Neuron (in vitro differentiated cells): ENCODE results near the gene BTBD16.

Source experiments
- H2AFZ ChIP-seq: one replicate; pipeline ENCODE4 v1.6.1; 2013; ENCODE audit warnings: low read depth, mild to moderate bottlenecking, inconsistent platforms, low read length, moderate library complexity
- H3K27me3 ChIP-seq: one replicate; pipeline ENCODE4 v1.6.1; 2013; ENCODE audit warnings: low read length; ENCODE audit not compliant: insufficient read depth
- H3K36me3 ChIP-seq: one replicate; pipeline ENCODE4 v1.6.1; 2013; ENCODE audit warnings: low read length; ENCODE audit not compliant: insufficient read depth
- H3K4me1 ChIP-seq: one replicate; pipeline ENCODE4 v1.6.1; 2013; ENCODE audit warnings: low read length; ENCODE audit not compliant: insufficient read depth
- H3K4me3 ChIP-seq: 2 replicates; pipeline ENCODE4 v1.5.1; 2013; ENCODE audit warnings: mild to moderate bottlenecking, low read length, moderate library complexity
- H3K9me3 ChIP-seq: one replicate; pipeline ENCODE4 v1.6.1; 2013; ENCODE audit warnings: low read length

Gene BTBD16

DNA sequence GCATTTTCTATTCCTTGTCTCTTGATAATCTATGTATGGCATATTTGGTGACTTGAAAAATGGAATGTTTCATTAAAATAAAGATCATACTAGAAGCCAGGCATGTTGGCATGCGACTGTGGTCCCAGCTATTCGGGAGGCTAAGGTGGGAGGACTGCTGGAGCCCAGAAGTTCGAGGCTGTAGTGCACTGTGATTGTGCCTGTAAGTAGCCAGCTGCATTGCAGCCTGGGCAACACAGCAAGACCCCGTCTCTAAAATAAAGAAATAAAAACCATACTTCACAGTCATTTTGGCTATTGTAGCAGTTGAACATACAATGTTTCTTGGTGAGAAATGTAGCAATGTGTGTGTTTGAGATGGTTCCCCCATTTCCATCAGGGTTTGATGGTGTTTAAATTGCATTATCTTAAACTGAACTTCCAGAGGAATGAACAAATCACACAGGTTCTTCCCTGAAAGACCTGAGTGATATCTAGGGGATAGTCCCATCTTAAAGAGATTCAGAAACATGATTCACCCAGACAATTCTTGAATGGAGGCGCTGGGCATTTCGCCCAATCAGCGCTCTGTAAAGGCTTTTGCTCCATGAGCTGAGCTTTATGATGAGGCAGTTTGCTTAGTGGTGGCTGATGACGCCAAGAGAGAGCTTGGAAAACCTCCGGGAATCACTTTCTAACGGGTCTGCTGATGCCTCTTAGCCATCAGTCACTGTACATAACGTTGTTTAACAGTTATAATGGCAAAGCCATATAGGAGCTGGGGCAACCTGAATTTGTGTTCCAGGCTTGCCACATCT is 19.4 kb upstream of the BTBD16 start:
- H2AFZ ChIP-seq, result no peak overlapping the region
- H3K9me3 ChIP-seq, result no peaks in the 10 kb centered on the region
- peaks cover 78% of the 10 kb centered on the region for H3K36me3 ChIP-seq

DNA sequence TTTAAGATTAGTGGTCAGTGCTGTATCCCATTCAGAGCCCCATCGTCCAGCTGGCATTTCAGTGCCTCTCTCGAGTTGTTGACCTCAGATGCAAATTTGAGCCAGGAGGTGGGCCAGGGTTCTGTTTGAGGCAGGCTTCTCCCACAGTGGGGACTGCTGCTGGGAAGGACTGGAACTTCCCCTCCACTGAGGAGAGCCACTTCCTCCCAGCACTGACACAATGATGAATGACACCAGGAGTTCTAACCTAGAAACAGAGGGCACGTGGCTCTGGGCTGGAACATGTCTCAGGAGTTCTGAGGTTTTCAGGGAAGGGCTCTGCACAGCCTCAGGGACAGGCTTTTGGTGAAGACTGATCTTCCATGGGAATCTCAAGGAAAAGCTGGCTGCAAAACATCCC is 18.3 kb upstream of the BTBD16 start:
- H3K27me3 ChIP-seq, result no peaks in the 10 kb centered on the region
- peaks cover 74% of the 10 kb centered on the region for H3K36me3 ChIP-seq
- no peaks in the 10 kb centered on the region for H3K9me3 ChIP-seq
- H3K4me1 ChIP-seq, result no peaks in the 10 kb centered on the region
- H3K4me3 ChIP-seq, result no peak overlapping the region
- no peak overlapping the region for H2AFZ ChIP-seq

More for the DNA sequence above, 19.4 kb upstream of the BTBD16 start:
- Histone ChIP-seq H3K4me3 (no peak overlapping the region), H3K27me3 (no peaks in the 10 kb centered on the region), H3K4me1 (no peaks in the 10 kb centered on the region)

DNA sequence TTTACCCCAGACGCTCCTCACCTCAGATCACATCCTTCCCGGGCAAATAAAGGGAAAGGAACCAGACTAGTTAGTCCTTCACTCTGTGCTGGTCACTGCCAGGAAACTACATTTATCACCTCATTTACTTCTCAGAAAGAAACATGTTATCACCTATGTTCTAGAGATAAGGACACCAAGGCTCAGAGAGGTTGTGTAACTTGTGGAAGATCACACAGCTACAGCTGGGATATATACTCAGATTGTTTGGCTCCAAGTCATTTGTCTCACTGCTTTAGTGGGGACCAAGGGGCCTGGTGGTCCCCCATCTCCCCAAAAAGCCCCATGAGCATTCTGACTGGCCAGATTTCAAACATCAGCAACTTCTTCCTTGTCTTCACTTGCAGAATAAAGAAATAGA is 17.5 kb upstream of the BTBD16 start:
- Histone ChIP-seq H3K4me1 (no peaks in the 10 kb centered on the region), H3K36me3 (peaks cover 67% of the 10 kb centered on the region), H3K9me3 (no peaks in the 10 kb centered on the region), H3K4me3 (no peak overlapping the region), H2AFZ (no peak overlapping the region), H3K27me3 (no peaks in the 10 kb centered on the region)

DNA sequence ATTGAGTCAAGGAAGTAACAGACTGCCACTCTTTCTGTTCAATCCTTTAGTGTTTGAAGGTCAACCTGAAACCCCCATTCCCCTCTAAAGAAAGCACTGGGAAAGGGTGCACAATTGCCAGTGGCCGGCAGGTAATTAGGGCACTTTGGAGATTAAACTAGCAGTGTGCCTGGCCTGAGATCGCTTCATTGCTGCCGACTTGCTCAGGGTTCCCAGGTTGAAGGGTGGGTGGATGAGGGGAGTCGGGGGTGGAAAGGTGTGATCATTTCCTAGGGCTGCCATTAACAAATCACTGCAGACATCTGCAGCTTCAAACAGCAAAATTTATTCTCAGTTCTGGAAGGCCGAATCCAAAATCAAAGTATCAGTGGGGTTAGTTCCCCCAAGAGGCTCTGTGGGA is 16.3 kb upstream of the BTBD16 start:
- H3K36me3 ChIP-seq, result peaks cover 55% of the 10 kb centered on the region

DNA sequence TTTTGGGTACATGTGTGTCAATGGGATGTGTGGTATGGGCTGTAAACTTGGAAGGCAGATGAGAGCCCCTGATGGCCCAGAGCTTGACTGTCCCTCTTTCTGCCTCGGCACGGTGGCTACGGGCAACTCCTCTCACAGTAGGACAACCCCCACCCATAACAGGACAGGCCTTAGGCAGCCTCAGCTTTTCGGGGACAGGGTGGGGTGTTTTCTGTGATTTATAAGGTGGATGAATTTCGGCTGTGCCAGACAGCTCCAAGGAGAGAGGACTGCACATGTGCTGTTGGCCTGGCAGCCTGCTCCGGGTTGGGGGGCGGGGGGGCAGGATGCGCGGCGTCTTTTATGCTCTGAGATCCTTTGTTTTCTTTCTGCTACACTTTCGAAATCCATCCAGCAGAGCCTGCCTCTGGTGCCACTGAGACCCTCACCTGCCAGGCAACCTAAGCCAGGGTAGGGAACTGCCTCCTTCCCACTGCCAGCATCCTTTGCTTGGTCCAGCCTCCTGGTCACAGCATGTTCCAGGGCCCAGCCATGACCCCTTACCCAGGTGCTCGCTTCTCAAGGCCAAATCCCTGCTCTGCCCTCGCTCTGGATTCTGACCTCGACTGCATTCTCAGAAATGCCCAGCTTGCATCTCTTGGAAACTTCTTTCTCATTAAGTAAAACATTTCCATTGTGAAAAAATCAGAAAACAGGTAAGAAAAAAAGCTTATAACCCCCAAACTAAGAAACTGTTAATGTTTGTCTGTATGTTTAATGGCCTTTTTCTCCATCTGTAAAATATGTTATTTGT is 15.4 kb upstream of the BTBD16 start:
- Histone ChIP-seq H2AFZ (no peak overlapping the region), H3K4me3 (no peak overlapping the region), H3K27me3 (no peaks in the 10 kb centered on the region), H3K36me3 (peaks cover 51% of the 10 kb centered on the region), H3K4me1 (no peaks in the 10 kb centered on the region), H3K9me3 (no peaks in the 10 kb centered on the region)

More for the DNA sequence above, 16.3 kb upstream of the BTBD16 start:
- Histone ChIP-seq H3K4me3 (no peak overlapping the region), H3K27me3 (no peaks in the 10 kb centered on the region), H2AFZ (no peak overlapping the region), H3K4me1 (no peaks in the 10 kb centered on the region), H3K9me3 (no peaks in the 10 kb centered on the region)

DNA sequence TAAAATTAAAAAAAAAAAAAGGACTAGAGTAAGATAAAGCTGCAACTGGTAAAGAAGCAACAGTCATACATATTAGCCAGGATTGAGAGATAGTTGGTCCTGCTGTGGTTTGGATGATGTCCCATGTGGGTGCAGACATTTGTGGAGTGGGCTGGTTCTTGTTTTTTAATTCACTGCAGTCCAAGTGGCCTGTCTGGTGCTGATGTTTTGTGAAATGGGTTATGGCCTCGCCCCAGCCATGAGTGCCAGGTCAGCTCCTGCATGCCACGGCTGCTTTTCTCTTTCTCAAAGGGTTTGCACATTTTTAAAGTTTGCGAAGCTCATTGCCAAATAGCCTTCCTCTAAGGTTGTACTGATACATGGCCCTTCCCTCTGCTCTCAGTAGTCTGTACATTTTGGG is 14.1 kb upstream of the BTBD16 start:
- Histone ChIP-seq H3K4me1 (no peaks in the 10 kb centered on the region), H2AFZ (no peak overlapping the region), H3K27me3 (no peaks in the 10 kb centered on the region), H3K36me3 (peaks cover 42% of the 10 kb centered on the region), H3K9me3 (no peaks in the 10 kb centered on the region), H3K4me3 (no peak overlapping the region)

DNA sequence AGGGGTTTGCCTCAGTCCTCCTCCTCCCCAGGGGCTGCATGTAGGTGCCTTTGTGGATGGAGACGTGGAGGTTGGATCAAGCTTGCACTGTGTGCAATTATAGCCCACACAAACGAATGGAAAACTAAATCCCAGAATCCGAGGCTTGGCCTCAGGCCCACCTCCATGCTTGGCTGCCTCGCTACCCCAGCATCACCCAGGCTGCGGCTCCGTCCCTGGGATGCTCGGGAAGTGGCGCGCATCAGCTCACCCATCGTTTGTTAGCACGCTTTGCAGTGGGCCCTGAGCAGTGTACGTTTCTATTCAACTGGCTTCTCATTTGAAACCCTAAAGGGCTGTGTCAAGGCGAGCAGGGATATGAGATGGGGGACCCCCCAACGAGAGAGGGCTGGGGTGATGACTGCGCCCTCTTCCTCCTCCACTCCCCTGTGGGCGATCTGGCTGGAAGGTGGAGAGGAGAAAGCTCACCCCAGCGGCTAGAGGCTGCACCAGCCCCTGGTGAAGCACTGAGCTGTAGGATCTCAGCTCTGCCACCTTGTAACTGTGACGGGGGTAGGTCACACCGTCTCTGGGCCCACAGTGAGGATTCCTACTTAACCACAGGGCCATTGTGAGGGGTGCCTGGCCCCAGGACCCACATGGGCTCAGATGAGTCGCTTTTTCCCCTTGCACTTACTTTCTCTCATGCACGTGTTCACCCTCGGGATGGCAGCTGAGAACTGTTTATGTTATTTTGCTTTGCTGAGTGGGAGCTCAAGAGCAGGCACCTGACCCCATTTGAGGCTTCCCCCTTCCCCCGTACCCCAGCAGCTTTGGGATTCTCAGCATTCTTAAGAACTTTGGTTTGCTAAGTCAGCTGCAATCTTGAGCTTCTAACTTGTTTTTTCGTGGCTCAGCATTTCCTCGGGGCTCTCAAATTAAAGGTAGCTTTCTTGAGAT is 12.7 kb upstream of the BTBD16 start:
- H3K9me3 ChIP-seq, result no peaks in the 10 kb centered on the region

DNA sequence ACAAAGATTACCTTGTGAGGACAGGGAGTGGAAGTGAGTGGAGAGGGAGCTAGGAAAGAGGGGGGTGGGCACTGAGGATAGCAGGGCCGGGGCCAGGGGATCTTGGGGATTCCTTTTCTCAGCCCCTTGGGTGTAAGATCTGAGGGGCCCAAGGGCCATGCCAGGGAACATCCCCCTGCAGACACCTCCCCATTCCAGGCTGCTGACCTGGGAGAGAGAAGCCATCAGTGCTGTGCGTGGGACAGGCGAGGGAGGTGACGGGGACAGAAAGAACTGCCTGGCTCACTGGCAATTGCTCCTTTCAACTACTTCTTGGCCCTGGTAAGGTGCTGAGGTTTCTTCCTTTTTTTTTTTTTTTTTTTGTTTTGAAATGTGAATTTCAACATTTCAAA is 12.0 kb upstream of the BTBD16 start:
- Histone ChIP-seq H3K9me3 (no peaks in the 10 kb centered on the region), H3K4me1 (no peaks in the 10 kb centered on the region), H3K4me3 (no peak overlapping the region), H3K27me3 (no peaks in the 10 kb centered on the region), H3K36me3 (peaks cover 25% of the 10 kb centered on the region), H2AFZ (no peak overlapping the region)

More for the DNA sequence above, 12.7 kb upstream of the BTBD16 start:
- peaks cover 31% of the 10 kb centered on the region for H3K36me3 ChIP-seq
- no peaks in the 10 kb centered on the region for H3K4me1 ChIP-seq
- no peak overlapping the region for H3K4me3 ChIP-seq
- H3K27me3 ChIP-seq, result no peaks in the 10 kb centered on the region
- no peak overlapping the region for H2AFZ ChIP-seq

DNA sequence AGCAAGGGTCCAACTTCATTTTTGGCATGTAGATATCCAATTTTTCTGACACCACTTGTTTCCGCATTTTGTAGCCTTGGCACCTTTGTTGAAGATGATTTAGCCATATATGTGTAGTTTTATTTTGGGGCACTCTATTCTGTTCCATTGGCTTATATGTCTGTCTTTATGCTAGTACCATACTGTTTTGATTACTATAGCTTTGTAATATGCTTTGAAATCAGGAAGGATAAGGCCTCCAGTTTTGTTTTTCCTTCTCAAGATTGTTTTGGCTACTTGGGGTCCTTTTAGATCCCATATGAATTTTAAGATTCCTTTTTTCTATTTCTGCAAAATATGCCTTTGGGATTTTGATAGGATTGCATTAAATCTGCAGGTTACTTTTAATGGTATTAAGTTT is 9.5 kb upstream of the BTBD16 start:
- Histone ChIP-seq H3K27me3 (no peaks in the 10 kb centered on the region), H3K4me3 (no peak overlapping the region), H3K9me3 (no peaks in the 10 kb centered on the region), H2AFZ (no peak overlapping the region), H3K36me3 (peaks cover 8% of the 10 kb centered on the region), H3K4me1 (peaks cover 3% of the 10 kb centered on the region)

DNA sequence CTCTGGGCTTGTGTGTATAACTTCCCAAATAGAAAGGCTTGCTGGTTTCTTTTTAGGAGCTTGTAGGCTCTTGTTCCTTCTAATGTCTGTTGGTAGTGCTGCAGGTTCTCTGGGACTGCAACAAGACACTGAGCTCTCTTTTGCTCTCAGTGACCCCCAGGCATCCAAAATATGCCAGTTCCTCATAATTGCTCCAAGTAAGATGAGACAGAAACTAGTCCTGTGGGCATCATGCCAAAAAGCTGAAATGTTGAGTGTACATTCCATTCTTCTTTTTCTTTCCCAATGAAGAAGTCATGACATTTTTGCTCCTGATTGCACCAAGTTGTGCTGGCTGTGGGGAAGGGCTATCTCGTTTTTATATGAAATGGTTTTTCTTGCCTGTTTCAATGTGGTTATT is 7.1 kb upstream of the BTBD16 start:
- Histone ChIP-seq H3K27me3 (no peaks in the 10 kb centered on the region), H3K4me3 (no peak overlapping the region), H3K9me3 (no peaks in the 10 kb centered on the region), H3K4me1 (peaks cover 3% of the 10 kb centered on the region), H2AFZ (no peak overlapping the region), H3K36me3 (peaks cover 3% of the 10 kb centered on the region)

DNA sequence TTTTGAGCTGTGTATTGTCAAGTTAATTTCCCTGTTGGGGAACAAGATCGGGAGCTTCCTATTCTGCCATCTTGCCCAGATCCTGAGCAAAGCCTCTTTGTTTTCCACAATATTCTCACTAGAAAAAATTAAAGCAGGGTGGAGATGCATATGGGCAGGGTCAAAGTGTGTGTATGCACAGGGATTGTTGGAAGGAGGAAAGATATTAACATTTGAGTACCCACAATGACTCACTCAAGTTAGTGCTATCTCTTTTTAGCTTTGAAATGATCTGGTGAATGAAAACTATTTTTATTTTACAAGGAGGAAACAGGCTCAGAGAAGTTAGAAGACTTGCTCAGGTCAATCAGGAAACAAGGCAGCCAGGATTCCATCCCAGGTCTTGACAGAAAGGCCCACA is 6.7 kb upstream of the BTBD16 start:
- Histone ChIP-seq H2AFZ (no peak overlapping the region), H3K36me3 (peaks cover 3% of the 10 kb centered on the region), H3K9me3 (no peaks in the 10 kb centered on the region), H3K27me3 (no peaks in the 10 kb centered on the region), H3K4me1 (peaks cover 3% of the 10 kb centered on the region), H3K4me3 (no peak overlapping the region)

DNA sequence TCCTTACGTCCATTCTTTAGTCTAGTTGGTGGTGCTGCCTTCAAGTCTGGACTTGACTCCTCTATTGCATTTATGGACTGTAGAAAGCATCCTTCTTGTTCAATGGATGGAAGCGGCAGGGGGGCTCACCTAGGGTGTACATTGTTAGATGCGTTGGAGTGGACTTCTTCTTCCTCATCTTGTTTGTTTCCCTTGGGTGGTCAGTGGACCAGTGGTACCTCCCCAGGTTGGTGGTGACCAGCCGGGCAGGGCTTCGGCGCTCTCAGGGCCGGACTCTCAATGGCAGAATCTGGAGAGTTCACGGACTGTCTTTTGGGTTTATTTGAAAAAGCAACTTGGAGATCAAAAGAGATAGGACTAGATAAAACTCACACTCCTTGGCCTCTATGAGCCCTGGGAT is 6.2 kb upstream of the BTBD16 start:
- H2AFZ ChIP-seq, result no peak overlapping the region
- H3K27me3 ChIP-seq, result no peaks in the 10 kb centered on the region
- H3K4me3 ChIP-seq, result no peak overlapping the region
- H3K4me1 ChIP-seq, result peaks cover 3% of the 10 kb centered on the region
- H3K36me3 ChIP-seq, result peaks cover 2% of the 10 kb centered on the region
- H3K9me3 ChIP-seq, result no peaks in the 10 kb centered on the region

DNA sequence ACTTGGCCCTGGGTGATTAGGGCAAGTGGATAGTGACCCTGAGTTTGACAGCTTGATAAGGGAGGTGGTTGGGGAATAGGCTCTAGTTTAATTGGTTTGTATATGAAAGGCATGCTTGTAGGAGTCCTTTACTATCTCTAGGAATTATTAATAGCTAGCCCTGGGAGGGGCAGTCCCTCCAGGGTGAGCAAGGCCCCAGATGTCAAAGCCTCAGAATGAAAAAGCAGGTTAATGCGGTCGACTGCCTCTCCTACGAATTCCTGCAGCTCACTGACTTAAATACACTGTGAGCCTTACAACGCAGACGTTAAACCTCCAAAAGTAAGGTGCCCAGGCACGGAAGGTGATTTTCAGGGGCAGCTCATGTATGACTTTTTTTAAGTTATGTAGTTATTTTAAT is 5.2 kb upstream of the BTBD16 start:
- H3K27me3 ChIP-seq, result no peaks in the 10 kb centered on the region
- no peaks in the 10 kb centered on the region for H3K9me3 ChIP-seq
- H3K36me3 ChIP-seq, result no peaks in the 10 kb centered on the region
- no peak overlapping the region for H3K4me3 ChIP-seq
- peaks cover 3% of the 10 kb centered on the region for H3K4me1 ChIP-seq
- H2AFZ ChIP-seq, result no peak overlapping the region
